GM12878 (cell line): Measurements from ENCODE around the gene ASCC3. TPM values are rescaled to one million over a fixed set of nuclear protein-coding genes. Genes with fewer than 3 reads are reported as not detected.

ENCODE experiments used
- ATAC-seq: fragments of 200-7000 bp; cut with Tn5 transposase; 3 replicates; pipeline ENCODE4 v1.9.1; 2020; ENCODE audit warnings: mild to moderate bottlenecking, moderate library complexity
- BruUV-seq: library from RNA; stranded (reverse); fragments of 400-500 nt; replicated peaks from 2 replicates; lab custom pipeline; 2021; lab: Mats Ljungman, UMichigan
- CTCF ChIA-PET: fragments of 300-600 bp; sonication (Branson Sonifier 250); formaldehyde crosslinking; extraction: SDS; loops from one replicate; lab custom pipeline; 2021; ENCODE audit warnings: inconsistent platforms; lab: Yijun Ruan, JAX
- POLR2A ChIA-PET: fragments of 350-600 bp; formaldehyde crosslinking; extraction: SDS; loops from one replicate; lab custom pipeline; 2021; ENCODE audit warnings: inconsistent platforms; lab: Charles Lee
- RAD21 ChIA-PET: fragments of 300-600 bp; sonication (Branson Sonifier 250); formaldehyde crosslinking; loops from one replicate; lab custom pipeline; 2023; ENCODE audit warnings: antibody characterized with exemption; ENCODE audit not compliant: unreplicated experiment; lab: Charles Lee
- SMC1A ChIA-PET: fragments of 300-600 bp; sonication (Branson Sonifier 250); formaldehyde crosslinking; loops from one replicate; lab custom pipeline; 2023; ENCODE audit not compliant: unreplicated experiment, uncharacterized antibody; lab: Charles Lee
- DNase-seq: peaks from one replicate; pipeline ENCODE4 v3.0.0-alpha.2; 2011; ENCODE audit warnings: low read depth, low spot score
- FAIRE-seq: peaks from 3 replicates; lab custom pipeline; 2011; peaks lifted over from hg19 to GRCh38; lab: Jason Lieb, UNC
- H2AFZ ChIP-seq: 2 replicates; pipeline ENCODE4 v1.6.0; 2011; ENCODE audit warnings: low read depth, low read length, control low read depth; ENCODE audit not compliant: control insufficient read depth
- H3K27ac ChIP-seq: 2 replicates; pipeline ENCODE4 v1.5.1; 2011; ENCODE audit warnings: control low read depth; ENCODE audit not compliant: control insufficient read depth, insufficient read depth
- H3K27me3 ChIP-seq, 2 experiments: replicated peaks in 1 of 2; 2 replicates each; pipeline versions ENCODE4 v1.6.0 to v1.6.1; 2011; ENCODE audit warnings: low read length in 1 of 2; ENCODE audit not compliant: control insufficient read depth in 2 of 2, insufficient read depth in 2 of 2
- H3K36me3 ChIP-seq, 2 experiments: 2 replicates each; pipeline ENCODE4 v1.5.1; 2011; ENCODE audit warnings: low read length in 1 of 2; ENCODE audit not compliant: control insufficient read depth in 2 of 2, insufficient read depth in 2 of 2
- H3K4me1 ChIP-seq: 2 replicates; pipeline ENCODE4 v1.6.1; 2011; ENCODE audit warnings: mild to moderate bottlenecking, low read length, moderate library complexity, mixed read lengths; ENCODE audit not compliant: control insufficient read depth, insufficient read depth
- H3K4me2 ChIP-seq: 2 replicates; pipeline ENCODE4 v1.6.0; 2011; ENCODE audit warnings: control low read depth; ENCODE audit not compliant: control insufficient read depth, insufficient read depth
- H3K4me3 ChIP-seq: fragments of 200-600 bp; sonication (generic); 2 replicates; pipeline ENCODE4 v1.5.1; 2016
- H3K79me2 ChIP-seq: 2 replicates; pipeline ENCODE4 v1.6.0; 2011; ENCODE audit warnings: low read length; ENCODE audit not compliant: control insufficient read depth, insufficient read depth
- H3K9ac ChIP-seq: 2 replicates; pipeline ENCODE4 v1.8.0; 2011; ENCODE audit warnings: low read length, control low read depth, mixed read lengths; ENCODE audit not compliant: control insufficient read depth, insufficient read depth
- H3K9me3 ChIP-seq: replicated peaks from 3 replicates; pipeline ENCODE4 v1.5.1; 2011; ENCODE audit warnings: mild to moderate bottlenecking, low read length; ENCODE audit not compliant: control insufficient read depth, insufficient read depth
- H4K20me1 ChIP-seq: 2 replicates; pipeline ENCODE4 v1.6.0; 2011; ENCODE audit not compliant: control insufficient read depth, insufficient read depth
- CREM ChIP-seq: IDR thresholded peaks from 2 replicates; pipeline ENCODE4 v1.6.1; 2014; ENCODE audit warnings: antibody characterized with exemption, low read depth
- HDAC6 ChIP-seq: fragments of 200-600 bp; sonication (generic); IDR thresholded peaks from one replicate; pipeline ENCODE4 v1.8.0; 2017; ENCODE audit warnings: antibody characterized with exemption; ENCODE audit not compliant: unreplicated experiment
- LARP7 ChIP-seq: fragments of 450-650 bp; IDR thresholded peaks from 2 replicates; pipeline ENCODE4 v1.6.1; 2017; ENCODE audit warnings: mild to moderate bottlenecking
- MTA3 ChIP-seq: IDR thresholded peaks from 2 replicates; pipeline ENCODE4 v1.6.1; 2012; ENCODE audit warnings: low read length, inconsistent platforms, borderline replicate concordance
- NR2C1 ChIP-seq: fragments of 450-650 bp; IDR thresholded peaks from 2 replicates; pipeline ENCODE4 v1.6.1; 2017; ENCODE audit warnings: antibody characterized with exemption, mild to moderate bottlenecking, moderate library complexity
- NR2C2 ChIP-seq: IDR thresholded peaks from 2 replicates; pipeline ENCODE4 v1.6.1; 2011; ENCODE audit warnings: borderline replicate concordance, low read depth; ENCODE audit not compliant: control insufficient read depth, insufficient read length
- NRF1 ChIP-seq: conservative IDR thresholded peaks from 2 replicates; pipeline ENCODE4 v1.6.1; 2011; ENCODE audit warnings: mild to moderate bottlenecking, low read depth, low read length, improper control_type of control experiment
- POLR2AphosphoS2 ChIP-seq: IDR thresholded peaks from 2 replicates; pipeline ENCODE4 v1.6.1; 2011; ENCODE audit warnings: low read depth, mild to moderate bottlenecking, low read length, improper control_type of control experiment, moderate library complexity
- POU2F2 ChIP-seq: IDR thresholded peaks from 3 replicates; pipeline ENCODE4 v1.6.1; 2011; ENCODE audit warnings: low read depth, mild to moderate bottlenecking, low read length, borderline replicate concordance
- RBBP5 ChIP-seq: fragments of 200-600 bp; sonication (generic); conservative IDR thresholded peaks from 2 replicates; pipeline ENCODE4 v1.6.1; 2016
- RELA ChIP-seq: fragments of 450-650 bp; IDR thresholded peaks from 2 replicates; pipeline ENCODE4 v1.8.0; 2014; ENCODE audit warnings: borderline replicate concordance; ENCODE audit not compliant: partially characterized antibody
- SREBF1 ChIP-seq: IDR thresholded peaks from 2 replicates; pipeline ENCODE4 v1.6.1; 2012; ENCODE audit warnings: mild to moderate bottlenecking, low read length
- USF1 ChIP-seq: IDR thresholded peaks from 2 replicates; pipeline ENCODE4 v1.6.1; 2011; ENCODE audit warnings: borderline replicate concordance, low read depth, mild to moderate bottlenecking, moderate library complexity, mixed read lengths, low read length; ENCODE audit not compliant: insufficient read depth; ENCODE audit errors: extremely low read length
- ZBTB33 ChIP-seq: fragments of 450-650 bp; IDR thresholded peaks from 2 replicates; pipeline ENCODE4 v1.6.1; 2017; ENCODE audit warnings: mild to moderate bottlenecking
- ZNF384 ChIP-seq: IDR thresholded peaks from 2 replicates; pipeline ENCODE4 v1.6.1; 2012; ENCODE audit warnings: low read depth, mild to moderate bottlenecking, low read length, improper control_type of control experiment, borderline replicate concordance
- ZSCAN29 ChIP-seq: fragments of 450-650 bp; IDR thresholded peaks from 2 replicates; pipeline ENCODE4 v1.6.1; 2017; ENCODE audit warnings: mild to moderate bottlenecking, moderate library complexity
- ZZZ3 ChIP-seq: IDR thresholded peaks from 2 replicates; pipeline ENCODE4 v1.6.1; 2011; ENCODE audit warnings: low read depth; ENCODE audit not compliant: control insufficient read depth, insufficient read length
- WGBS: methylation state at CpG from one replicate; pipeline ENCODE4 v1.1.6; 2016; ENCODE audit warnings: low lambda C conversion rate; ENCODE audit not compliant: insufficient replicate concordance, insufficient coverage; ENCODE audit errors: missing lambda C conversion rate; 5-methylcytosine and 5-hydroxymethylcytosine counted together
- in situ Hi-C: fragments of 300-500 bp; cut with MboI; formaldehyde crosslinking; loops from 9 replicates; pipeline ENCODE4 v1.14.3; 2018; ENCODE audit warnings: mixed read lengths
- intact Hi-C: fragments of 100-400 bp; cut with micrococcal nuclease; formaldehyde crosslinking; loops from one replicate; pipeline ENCODE4 v1.14.2; 2022; ENCODE audit not compliant: unreplicated experiment
- polyA plus RNA-seq, 11 experiments: library from polyadenylated mRNA; depleted of rRNA in 4 of 11; unstranded in 6 of 11; stranded (reverse) in 5 of 11; fragments of >200 nt; fragmentation: Nextera tagmentation in 4 of 11; fragmentation: Illumina TruSeq in 1 of 11; extraction: Ambion mirVana in 4 of 11; extraction: Trizol in 1 of 11; gene quantifications; 1 replicate in 1 of 11; 2 replicates in 10 of 11; pipeline versions ENCODE4 v1.2.1 to v1.2.3, GENCODE V29; 2011 to 2016; ENCODE audit warnings: inconsistent platforms in 2 of 11, missing spikeins in 2 of 11, low read depth in 1 of 11
- total RNA-seq, 4 experiments: library from RNA; depleted of rRNA in 3 of 4; stranded (reverse); fragments of >200 nt in 3 of 4; fragmentation: Illumina TruSeq in 1 of 4; extraction: Trizol in 1 of 4; gene quantifications; 2 replicates each; pipeline versions ENCODE4 v1.2.1 to v1.2.3, GENCODE V29; 2013 to 2021

The ASCC3 gene
- total and polyA plus RNA-seq, 10 of the 15 experiments (the other 5 are each of a cell fraction or from before 2014, with no cell fraction given), result 19.9 to 76.2 (median 55.9) TPM

GRCh38 chr6:100626721-100627120 lies 254.4 kb downstream of the ASCC3 start:
- SMC1A ChIA-PET, result interaction anchor here (1.0 to 2.4 kb wide), 5 partner anchors 11 to 98 kb away, joined by 3 to 8 read pairs (median 3); no protein-coding TSS in a partner anchor
- no peak for FAIRE-seq
- Histone ChIP-seq H4K20me1 (no peaks in the 10 kb centered on the region), H3K27me3 (no peaks in the 10 kb centered on the region), H3K27ac (no peak overlapping the region), H3K79me2 (no peaks in the 10 kb centered on the region), H3K4me1 (no peaks in the 10 kb centered on the region), H3K9ac (no peak overlapping the region), H3K36me3 (peaks cover 0 to 5% of the 10 kb centered on the region in 2 experiments; a peak in 1 of 4 replicates), H3K4me2 (no peak overlapping the region), H3K4me3 (no peak overlapping the region), H3K9me3 (peaks cover 3% of the 10 kb centered on the region; the same call in 2 of the 3 replicates), H2AFZ (no peak overlapping the region)
- BruUV-seq, result no TSS peak
- ATAC-seq, result no peak
- 100% methylated on average over 1 of the region's 1 CpG for WGBS
- intact Hi-C loops, result no loop called here
- POLR2A ChIA-PET, result no interaction called here
- in situ Hi-C loops, result no loop called here
- no peak for DNase-seq
- CTCF ChIA-PET, result interaction anchor here (0.7 to 1.8 kb wide), 4 partner anchors 10 to 1296 kb away, joined by 3 to 11 read pairs (median 4); no protein-coding TSS in a partner anchor
- TF ChIP-seq POLR2AphosphoS2 (no peak), NR2C2 (no peak), RBBP5 (no peak), NR2C1 (no peak), ZNF384 (no peak), RELA (no peak), MTA3 (no peak), USF1 (no peak), POU2F2 (no peak), ZZZ3 (no peak), CREM (no peak), SREBF1 (no peak), ZBTB33 (no peak), HDAC6 (no peak), LARP7 (no peak), ZSCAN29 (no peak), NRF1 (no peak)
- RAD21 ChIA-PET, result no interaction called here
